Measurements from ENCODE around the gene VCPKMT.

GRCh38 chr14:50100805-50101204 is 15.6 kb downstream of the VCPKMT start:
- TF ChIP-seq YY1 (IDR thresholded peaks at IDR 0.05; ENCODE audit: insufficient read depth, insufficient read length) (no peak), ZNF274 (IDR thresholded peaks at IDR 0.05; ENCODE audit: low read depth, low read length) (no peak)

Data from NT2/D1 (cell line).